Measurements from ENCODE around the gene GNG7.
A peak's percentile ranks its signal among the peaks of the same experiment; 100 is the strongest.

DNA sequence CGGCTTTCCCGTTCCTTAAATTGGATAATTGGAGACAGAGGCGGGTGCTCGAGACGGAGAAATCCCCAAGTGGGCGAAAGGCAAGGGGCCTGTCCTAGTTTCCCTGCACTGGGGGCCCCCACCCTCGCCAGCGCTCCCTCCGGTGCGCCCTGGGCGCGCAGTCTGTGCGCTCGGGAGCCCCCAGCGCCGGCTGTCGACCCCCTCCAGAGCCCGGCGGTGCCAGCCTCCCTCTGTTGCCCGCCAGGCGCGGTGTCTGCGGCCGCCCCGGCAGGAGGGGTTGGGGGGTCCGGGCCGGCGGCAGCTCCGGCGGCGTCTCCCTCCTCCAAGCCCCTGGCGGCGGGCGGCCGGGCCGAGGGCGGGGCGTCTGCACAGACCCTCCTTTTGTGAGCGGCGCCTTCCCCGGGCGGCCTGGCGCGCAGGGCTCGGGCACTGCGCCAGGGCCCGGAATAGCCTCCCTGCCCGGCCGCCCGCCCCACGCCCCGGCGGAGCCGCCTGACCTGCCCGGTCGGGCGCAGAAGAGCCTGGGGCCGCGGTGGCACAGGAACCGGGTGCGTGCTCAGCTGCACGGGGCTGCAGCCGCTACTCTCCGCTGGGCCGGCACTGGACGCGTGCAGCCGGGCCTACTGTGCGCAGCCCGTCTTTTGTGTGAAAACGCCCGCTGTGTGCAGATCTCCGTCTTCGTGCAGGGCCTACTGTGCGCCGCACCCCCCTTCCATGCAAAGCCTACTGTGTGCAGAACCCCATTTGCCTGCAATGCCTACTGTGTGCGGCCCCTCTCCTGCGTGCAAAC is 213.4 kb downstream of the GNG7 start:
- TF ChIP-seq, protein P1, sequence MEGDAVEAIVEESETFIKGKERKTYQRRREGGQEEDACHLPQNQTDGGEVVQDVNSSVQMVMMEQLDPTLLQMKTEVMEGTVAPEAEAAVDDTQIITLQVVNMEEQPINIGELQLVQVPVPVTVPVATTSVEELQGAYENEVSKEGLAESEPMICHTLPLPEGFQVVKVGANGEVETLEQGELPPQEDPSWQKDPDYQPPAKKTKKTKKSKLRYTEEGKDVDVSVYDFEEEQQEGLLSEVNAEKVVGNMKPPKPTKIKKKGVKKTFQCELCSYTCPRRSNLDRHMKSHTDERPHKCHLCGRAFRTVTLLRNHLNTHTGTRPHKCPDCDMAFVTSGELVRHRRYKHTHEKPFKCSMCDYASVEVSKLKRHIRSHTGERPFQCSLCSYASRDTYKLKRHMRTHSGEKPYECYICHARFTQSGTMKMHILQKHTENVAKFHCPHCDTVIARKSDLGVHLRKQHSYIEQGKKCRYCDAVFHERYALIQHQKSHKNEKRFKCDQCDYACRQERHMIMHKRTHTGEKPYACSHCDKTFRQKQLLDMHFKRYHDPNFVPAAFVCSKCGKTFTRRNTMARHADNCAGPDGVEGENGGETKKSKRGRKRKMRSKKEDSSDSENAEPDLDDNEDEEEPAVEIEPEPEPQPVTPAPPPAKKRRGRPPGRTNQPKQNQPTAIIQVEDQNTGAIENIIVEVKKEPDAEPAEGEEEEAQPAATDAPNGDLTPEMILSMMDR (conservative IDR thresholded peaks at IDR 0.05) = no peak
- TF ChIP-seq ZFX (IDR thresholded peaks at IDR 0.05) = peak; percentile 17; the same call in 1 of the 2 replicates

All from C4-2B (cell line).